MM.1S (cell line): Measurements from ENCODE around the gene DPEP2NB.
"Not testable (repeated sequence)": the region's sequence is repeated elsewhere in the genome, so short reads cannot be mapped to it uniquely, and the experiment has no call there.

Experiments used
- CTCF ChIP-seq: fragments of 300-600 bp; sonication (generic); IDR thresholded peaks from 2 replicates; pipeline ENCODE4 v1.5.1; 2016; ENCODE audit warnings: antibody characterized with exemption, low read length, mixed read lengths
- EZH2 ChIP-seq: fragments of 300-600 bp; sonication (generic); optimal IDR thresholded peaks from 2 replicates; pipeline ENCODE3; 2017; ENCODE audit warnings: low read depth, mild to moderate bottlenecking, antibody characterized with exemption, low read length, mixed read lengths
- EZH2phosphoT487 ChIP-seq: fragments of 300-600 bp; sonication (generic); IDR thresholded peaks from 2 replicates; pipeline ENCODE4 v1.6.1; 2018; ENCODE audit warnings: antibody characterized with exemption, low read length

DNA sequence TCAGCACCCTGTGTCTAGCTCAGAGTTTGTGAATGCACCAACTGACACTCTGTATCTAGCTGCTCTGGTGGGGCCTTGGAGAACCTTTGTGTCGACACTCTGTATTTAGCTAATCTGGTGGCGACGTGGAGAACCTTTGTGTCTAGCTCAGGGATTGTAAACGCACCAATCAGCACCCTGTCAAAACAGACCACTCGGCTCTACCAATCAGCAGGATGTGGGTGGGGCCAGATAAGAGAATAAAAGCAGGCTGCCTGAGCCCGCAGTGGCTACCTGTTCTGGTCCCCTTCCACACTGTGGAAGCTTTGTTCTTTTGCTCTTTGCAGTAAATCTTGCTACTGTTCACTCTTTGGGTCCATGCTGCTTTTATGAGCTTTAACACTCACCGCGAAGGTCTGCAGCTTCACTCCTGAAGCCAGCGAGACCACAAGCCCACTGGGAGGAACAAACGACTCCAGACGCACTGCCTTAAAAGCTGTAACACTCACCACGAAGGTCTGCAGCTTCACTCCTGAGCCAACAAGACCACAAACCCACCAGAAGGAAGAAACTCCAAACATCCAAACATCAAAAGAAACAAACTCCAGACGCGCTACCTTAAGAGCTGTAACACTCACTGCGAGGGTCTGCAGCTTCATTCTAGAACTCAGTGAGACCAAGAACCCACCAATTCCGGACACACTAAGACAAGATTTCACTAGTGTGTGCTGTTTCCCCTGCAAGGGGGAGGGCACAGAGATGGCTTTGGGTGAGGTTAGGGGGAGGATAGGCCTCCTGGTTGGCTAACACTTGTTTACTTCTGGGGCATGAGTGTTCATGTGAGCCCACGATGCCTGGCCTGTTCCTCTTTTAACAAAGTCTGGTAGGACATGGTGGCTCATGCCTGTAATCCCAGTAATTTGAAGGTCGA, 16.7 kb downstream of the DPEP2NB start, which contains the start of gene DPEP2:
- not testable (repeated sequence) for TF ChIP-seq CTCF, EZH2, EZH2phosphoT487
